NOMO-1 treated with dmso at 0.1 percent for 144 hours (cell line): ENCODE measurements around the gene MADCAM1.
"Not testable (repeated sequence)": the region's sequence is repeated elsewhere in the genome, so short reads cannot be mapped to it uniquely, and the experiment has no call there.

Source experiments
- DNase-seq: peaks from one replicate; lab custom pipeline; 2025; ENCODE audit not compliant: unreplicated experiment; lab: John Stamatoyannopoulos, UW

Gene MADCAM1

DNA sequence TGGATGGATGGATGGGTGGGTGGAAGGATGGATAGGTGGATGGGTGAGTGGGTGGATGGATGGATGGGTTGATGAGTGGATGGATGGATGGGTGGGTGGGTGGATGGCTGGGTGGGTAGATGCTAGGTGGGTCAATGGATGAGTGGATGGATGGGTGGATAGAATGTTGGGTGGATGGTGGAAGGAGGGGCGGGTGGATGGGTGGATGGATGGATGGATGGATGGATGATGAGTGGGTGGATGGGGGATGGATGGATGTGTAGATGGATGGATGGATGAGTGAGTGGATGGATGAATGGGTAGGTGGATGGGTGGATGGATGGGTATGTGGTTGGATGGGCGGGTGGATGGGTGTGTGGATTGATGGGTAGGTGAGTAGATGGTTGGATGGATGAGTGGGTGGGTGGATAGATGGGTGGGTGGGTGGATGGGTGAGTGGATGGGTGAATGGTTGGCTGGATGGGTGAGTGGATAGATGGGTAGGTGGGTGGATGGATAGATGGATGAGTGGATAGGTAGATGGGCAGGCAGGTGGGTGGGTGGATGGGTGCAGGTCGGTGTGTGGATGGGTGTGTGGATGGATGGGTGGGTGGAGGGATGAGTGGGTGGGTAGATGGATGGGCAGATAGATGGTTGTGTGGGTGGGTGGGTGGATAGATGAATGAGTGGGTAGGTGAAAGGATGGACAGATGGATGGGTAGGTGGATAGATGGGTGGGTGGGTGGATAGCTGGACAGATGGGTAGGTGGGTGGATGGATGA is 31.1 kb upstream of the MADCAM1 start:
- DNase-seq, result no peak

DNA sequence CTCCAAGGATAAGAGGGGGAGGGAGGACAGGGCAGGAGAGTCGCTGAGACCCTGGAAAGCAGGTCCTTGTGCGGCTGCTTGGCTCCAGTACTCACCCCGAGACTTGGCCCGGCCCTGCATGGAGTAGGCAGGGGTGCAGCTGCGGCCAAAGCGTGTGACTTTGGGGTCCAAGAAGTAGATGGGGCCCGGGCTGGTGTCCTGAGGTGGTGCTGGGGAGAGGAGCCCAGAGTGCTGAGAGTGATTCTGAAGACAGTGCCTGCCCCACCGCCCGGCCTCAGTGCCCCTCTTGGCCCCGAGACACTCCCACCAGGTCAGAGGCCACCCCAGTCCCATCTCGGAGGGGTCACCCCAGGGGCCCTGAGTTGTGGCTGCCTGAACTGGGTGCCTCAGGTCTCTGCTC is 28.7 kb upstream of the MADCAM1 start:
- DNase-seq, result no peak

- DNase-seq, result no peak
Observed at GRCh38 chr19:468587-469256, 27.6 kb upstream of the MADCAM1 start.

DNA sequence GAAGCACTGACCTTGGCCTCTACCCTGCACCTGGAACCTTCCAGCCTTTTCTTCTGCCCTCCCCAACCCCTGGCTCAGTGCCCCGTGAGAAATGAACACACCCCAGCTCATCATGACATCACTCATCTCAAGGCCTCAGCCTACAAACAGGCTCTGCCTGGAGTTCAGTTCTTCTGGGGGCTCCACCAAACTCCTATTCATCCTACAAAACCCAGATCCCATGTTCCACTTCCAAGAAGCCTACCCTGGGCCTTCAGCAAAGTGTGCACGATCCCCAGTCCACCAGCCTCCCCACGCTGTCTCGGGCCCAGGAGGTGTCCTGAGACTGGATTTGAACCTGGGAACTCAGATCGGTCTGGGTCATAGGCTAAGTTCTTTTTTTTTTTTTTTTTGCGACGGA is 26.5 kb upstream of the MADCAM1 start:
- DNase-seq, result no peak

DNA sequence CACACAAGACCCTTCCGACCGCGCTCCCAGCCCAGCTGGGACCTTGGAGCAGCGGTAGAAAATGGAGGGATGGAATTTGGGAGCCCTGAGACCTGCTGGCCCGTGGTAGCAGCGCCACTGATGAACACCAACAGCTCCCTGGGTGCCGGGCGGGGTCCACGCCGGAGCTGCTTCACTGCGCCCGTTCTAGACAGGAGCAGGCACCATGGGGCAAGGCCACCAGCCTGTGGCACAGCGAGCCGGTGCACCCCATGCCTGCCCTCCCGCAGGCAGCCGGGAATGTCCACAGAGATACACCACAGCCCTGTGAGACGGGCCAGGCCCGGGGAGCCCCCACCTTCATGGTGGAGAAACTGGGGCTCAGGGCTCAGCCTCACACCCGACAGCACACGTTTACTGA is 25.6 kb upstream of the MADCAM1 start:
- DNase-seq, result no peak

GRCh38 chr19:472005-472858 is 24.1 kb upstream of the MADCAM1 start:
- no peak for DNase-seq

DNA sequence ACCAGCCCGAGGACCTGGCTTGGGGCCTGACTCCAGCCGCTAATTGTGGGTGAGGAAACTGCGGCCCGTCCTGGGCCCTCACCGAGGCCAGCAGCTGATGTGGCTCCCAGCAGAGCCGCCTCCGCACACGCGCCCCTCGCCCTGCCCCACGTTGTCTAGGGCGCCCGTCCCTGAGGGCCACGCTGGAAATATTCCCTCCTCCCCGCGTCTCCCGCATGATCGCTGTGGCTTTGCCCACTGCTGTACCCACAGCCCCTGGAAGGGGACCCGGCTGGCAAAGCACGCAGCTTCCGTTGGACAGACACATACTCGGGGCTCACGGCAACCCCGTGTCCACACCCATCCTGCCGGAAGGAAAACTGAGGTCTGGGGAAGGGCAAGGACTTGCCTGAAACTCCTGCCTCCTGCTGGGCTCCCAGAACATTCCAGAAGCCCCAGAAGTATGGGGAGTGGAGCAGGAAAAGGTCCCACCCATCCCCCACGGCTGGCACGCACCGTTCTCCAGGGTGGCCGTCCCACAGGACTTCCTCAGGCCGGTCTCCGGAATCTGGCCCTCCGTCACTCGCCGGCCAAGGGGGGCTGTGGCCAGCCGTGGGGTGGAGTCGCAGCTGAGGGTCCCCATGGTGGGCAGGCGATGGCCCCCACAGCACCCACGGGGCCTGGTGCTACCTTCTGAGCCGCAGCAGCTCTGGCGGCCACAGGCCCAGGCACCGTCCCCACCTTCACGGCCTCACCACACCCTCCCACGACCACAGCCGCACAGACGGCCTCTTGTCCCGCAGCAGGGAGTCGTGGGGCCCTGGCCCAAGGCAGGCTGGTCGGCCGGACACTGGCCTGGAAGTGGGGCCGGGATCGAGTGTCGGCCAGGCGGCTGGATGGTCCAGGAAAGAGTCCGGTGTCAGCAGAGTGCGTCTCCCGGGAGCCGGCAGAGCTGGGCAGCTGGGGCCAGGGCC is 21.9 kb upstream of the MADCAM1 start:
- no peak for DNase-seq

DNA sequence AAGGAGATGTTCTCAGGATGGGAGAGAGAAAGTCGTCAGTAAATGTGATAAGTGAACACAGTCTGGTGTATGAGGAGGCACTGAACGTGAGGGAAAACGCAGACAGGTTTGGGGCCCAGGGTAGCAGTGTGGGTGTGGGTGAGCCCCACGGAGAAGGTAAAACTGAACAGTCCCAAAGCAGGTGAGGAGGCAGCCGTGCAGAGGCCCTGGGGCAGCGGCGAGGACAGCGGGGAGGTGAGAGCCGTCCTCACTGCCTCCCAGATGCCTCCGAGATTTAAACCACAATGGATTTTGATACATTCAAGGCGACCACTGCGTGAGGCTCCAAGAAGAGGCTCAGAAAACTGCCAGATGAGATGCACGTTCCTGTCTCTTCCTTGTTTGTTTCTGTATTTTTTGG is 20.9 kb upstream of the MADCAM1 start:
- DNase-seq, result no peak

DNA sequence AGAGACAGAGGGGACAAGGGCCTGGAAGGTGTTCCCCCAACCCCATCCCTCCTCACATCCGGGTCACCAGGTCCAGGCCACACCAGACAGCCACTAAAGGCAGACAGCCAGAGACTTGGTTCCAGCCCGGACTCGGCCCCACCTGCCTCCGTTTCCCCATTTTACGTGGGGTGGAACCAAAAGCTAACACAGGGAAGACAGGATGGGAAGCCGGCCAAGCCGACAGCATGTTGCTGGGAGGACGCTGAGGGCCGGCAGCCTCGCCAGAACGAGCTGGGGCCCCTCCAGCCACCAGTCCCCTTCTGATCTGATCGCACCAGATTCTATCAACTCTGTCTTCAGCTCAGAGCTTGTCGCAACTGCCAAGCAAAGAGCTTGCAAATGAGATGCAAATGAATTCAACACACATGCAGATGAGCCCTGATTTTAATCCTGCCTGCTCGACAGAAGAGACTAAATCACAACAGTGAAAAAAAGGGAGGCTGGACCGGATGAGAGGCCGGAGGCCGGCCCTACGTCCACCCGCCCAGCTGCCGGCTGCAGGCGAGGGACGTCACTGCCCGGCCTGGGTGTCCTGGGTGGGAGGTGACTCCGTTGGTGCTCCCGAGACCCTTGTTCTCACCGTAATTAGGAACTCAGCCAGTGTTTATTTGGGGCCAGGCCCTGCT is 17.9 kb upstream of the MADCAM1 start:
- no peak for DNase-seq

DNA sequence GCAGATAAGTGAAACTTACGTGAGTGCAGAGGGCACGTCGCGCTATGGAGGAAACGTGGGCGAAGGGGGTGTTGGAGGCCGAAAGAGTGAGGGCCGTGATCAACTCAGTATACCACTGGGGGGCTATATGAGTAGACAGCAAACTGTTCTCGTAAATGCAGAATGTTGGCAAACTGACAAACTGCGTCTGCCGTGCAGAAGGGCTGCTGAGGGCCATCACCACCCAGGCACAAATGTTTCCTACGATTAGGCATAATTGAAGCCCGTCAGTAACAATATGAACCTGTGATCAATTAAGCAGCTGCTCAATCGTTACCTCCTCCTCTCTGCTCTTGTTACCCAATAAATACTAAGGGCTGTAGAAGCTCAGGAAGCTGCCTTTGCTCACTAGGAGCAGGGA is 17.3 kb upstream of the MADCAM1 start:
- no peak for DNase-seq

DNA sequence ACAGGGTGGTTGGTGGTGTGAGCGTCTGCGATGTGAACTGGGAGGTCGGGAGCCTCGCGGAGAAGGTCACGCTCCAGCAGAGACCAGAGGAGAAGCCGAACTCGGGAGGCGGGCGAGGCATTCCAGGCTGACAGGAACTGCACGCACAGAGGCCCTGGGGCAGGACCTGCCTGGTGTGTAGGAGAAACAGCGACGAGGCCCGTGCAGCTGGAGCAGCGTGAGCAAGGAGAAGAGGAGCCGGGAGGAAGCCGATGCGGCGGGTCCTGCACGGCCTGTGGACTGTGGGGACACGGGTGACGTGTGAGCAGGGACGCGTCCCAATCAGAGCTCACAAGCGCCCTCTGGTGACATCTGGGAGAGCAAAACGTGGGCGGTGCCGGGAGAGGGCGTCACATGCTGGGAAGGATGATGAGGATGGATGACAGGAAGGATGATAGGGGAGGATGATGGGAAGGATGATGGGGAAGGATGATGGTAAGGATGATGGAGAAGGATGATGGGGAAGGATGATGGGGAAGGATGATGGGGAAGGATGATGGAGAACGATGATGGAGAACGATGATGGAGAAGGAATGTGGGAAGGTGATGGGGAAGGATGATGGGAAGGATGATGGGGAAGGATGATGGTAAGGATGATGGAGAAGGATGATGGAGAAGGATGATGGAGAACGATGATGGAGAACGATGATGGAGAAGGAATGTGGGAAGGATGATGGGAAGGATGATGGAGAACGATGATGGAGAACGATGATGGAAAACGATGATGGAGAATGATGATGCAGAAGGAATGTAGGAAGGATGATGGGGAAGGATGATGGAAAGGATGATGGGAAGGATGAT is 16.1 kb upstream of the MADCAM1 start:
- no peak for DNase-seq

- DNase-seq, result not testable (repeated sequence)
Observed at GRCh38 chr19:481100-481499, 15.2 kb upstream of the MADCAM1 start.

GRCh38 chr19:482186-483041 is 13.9 kb upstream of the MADCAM1 start:
- no peak for DNase-seq

DNA sequence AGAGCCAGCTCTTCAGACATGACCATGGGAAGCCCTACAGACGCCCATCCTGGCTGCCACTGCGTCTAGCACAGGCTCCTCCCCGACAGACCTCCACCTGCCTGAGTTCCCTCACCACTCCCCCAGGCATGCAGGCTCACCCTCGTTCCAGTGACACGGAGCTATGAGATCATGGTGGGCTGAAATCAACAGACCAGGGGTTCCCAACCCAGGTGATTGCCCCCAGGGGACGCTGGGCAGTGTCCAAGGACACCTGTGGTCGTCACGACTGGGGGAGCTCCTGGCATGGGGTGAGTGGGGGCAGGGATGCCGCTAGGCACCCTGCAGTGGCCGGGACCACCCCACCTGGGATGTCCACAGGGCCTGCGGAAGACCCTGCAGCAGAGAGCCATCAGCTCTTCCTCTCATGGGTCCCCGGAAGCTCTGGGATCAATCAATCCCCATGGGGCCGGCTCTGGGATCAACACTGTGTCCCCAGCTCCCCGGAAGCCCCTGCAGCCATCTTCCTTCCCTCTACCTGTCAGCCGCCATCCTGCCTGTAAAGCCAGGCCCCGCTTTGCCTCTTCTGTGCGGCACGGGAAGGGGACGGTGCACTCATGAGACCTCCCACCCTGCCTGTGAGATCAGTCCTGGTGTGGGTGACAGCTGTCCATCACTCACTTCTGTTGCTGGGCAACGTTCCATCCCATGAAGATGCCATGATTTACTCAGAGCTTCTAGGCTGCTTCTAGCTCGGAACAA is 12.8 kb upstream of the MADCAM1 start:
- DNase-seq, result no peak

DNA sequence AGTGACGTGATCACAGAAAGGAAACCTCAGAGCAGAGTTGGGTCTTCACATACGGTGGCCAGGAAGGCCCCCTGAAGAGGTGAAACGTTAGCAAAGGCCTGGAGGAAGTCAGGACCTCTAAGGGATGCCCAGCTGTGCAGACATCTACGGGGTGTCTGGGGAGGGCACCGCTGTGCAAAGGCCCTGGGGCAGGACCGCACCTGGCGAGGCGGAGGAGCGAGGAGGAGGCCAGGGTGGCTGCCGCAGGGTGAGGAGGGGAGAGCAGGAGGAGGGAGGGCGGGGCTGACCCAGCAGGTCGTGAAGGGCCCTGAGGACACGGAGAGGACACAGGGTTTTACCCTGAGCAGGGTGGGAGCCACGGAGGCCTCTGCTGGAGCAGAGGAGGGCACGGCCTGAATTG is 11.8 kb upstream of the MADCAM1 start:
- no peak for DNase-seq

- no peak for DNase-seq
Observed at GRCh38 chr19:485077-485476, 11.2 kb upstream of the MADCAM1 start.

DNA sequence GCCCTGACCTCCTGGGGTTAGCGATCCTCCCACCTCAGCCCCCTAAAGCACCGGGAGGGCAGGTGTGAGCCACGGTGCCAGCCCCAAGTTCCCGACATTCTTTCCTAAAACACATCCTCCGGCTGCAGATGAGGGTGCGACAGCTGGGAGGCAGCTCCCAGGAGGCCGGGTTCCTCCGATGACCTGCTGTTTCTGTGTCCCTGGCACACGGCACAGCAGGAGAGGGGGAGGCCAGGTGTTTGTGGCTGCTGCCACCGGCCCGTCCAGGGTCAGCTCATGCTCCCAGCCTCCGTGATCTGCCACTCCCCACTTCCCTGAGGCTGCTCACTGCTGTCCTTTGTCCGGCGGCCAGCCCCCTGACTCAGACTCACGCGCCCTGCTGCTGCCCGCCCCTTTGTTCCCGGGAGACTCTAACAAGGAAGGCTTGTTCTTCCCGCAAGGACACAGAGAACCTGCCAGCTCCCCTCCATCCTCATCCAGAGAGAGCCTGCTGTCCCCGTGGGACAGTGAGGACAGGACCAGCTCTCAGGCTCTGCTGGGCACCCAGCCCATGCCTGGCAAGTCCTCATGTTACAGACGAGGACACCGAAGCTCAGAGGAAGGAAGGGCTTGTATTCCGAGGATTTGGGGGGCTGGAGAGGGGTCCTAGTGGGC is 10.6 kb upstream of the MADCAM1 start:
- DNase-seq, result no peak
